Fibroblast of lung (primary cell): ENCODE measurements around the gene RHOH.

Experiments
- CTCF ChIP-seq, 2 donors: IDR thresholded peaks in 1 of 2; conservative IDR thresholded peaks in 1 of 2; 1 replicate in 1 of 2; 2 replicates in 1 of 2; pipeline ENCODE4 v1.5.1; 2011 to 2012; ENCODE audit warnings: low read length in 2 of 2, control low read depth in 1 of 2, inconsistent platforms in 1 of 2, low read depth in 1 of 2, mild to moderate bottlenecking in 1 of 2
- EZH2 ChIP-seq: IDR thresholded peaks from 2 replicates; pipeline ENCODE4 v1.5.1; 2012; ENCODE audit warnings: low read length, control low read depth, mild to moderate bottlenecking; ENCODE audit errors: missing control alignments

GRCh38 chr4:40256329-40256728 is 59.5 kb downstream of the RHOH start:
- no peak for TF ChIP-seq CTCF (conservative IDR thresholded peaks at IDR 0.05 in 1 of 2, IDR thresholded peaks at IDR 0.05 in 1 of 2; ENCODE audit: low read depth in 1 of 2, low read length in 2 of 2)
- TF ChIP-seq EZH2 = no peak
